ENCODE results near the gene ZDHHC14. TPM values are rescaled to one million over a fixed set of nuclear protein-coding genes. Genes with fewer than 3 reads are reported as not detected.
"Not testable (repeated sequence)": the region's sequence is repeated elsewhere in the genome, so short reads cannot be mapped to it uniquely, and the experiment has no call there.

ZDHHC14 gene
- total RNA-seq, 2 donors from 2014 or later = 8.8 to 11.6 TPM

DNA sequence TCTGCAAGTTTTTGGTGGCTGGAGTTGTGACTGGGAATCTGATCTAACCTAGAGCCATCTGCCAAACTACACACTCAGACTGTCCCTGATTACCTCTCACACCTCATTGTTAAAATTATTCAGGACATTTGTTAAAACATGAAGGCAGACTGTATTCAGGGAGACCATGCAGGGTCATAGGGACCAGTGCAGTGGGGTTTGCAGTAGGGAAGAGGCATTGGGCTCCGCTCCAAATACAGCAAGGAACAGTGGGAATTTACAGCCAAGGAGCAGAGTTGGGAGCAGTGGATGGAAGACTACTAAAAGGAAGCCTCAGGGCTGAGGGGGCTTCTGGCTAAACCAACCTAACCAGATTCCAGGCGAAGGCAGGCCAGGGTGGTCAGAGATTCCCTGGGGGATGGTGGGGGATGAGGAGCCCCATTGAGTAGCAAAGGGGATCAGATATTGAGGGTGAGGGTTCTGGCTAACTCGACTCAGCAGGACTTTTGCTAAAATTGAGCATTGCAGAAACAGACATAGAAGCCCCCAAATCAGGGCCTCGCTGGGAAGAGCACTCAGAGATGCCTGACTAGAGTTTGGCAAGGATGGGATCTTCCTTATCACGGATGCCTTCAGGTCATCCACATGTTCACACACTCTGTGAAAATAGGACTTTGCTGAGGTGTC, 172.0 kb downstream of the ZDHHC14 start:
- intact Hi-C loops (cut with DNase I, micrococcal nuclease) = no loop called here
- ATAC-seq = no peak
- DNase-seq = no peak

GRCh38 chr6:157554747-157555146, 173.8 kb downstream of the ZDHHC14 start:
- intact Hi-C loops (cut with DNase I, micrococcal nuclease) = no loop called here
- DNase-seq = no peak

GRCh38 chr6:157555455-157556143, 174.6 kb downstream of the ZDHHC14 start:
- intact Hi-C loops (cut with DNase I, micrococcal nuclease) = no loop called here
- DNase-seq = no peak
- no peak for ATAC-seq

More at GRCh38 chr6:157554747-157555146, 173.8 kb downstream of the ZDHHC14 start:
- ATAC-seq = no peak

DNA sequence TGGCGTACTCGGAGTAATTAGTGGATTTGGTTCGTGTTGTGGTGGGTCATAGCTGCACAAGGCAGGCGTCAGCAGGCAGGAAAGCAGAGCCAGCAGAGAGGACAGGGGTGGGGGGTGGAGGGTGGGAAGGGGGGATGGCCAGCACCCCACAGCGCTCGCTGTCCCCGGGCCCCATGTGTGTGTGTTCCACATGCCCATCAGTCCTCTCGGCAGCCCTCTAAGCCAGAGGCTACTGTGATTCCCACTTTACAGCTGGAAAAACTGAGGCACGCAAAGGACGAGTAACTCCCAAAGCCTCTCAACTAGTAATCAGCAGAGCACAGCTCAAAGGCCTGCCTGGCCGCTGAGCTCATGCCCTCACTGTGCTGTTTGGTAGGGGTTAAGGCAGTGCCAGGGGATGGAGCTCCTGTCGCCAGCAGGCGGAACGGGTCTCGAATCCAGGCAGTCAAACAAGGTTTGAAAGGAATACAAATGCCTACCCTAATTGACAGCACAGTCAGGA, 175.2 kb downstream of the ZDHHC14 start:
- DNase-seq (no peak), ATAC-seq (no peak)
- intact Hi-C loops (cut with DNase I, micrococcal nuclease) = no loop called here

DNA sequence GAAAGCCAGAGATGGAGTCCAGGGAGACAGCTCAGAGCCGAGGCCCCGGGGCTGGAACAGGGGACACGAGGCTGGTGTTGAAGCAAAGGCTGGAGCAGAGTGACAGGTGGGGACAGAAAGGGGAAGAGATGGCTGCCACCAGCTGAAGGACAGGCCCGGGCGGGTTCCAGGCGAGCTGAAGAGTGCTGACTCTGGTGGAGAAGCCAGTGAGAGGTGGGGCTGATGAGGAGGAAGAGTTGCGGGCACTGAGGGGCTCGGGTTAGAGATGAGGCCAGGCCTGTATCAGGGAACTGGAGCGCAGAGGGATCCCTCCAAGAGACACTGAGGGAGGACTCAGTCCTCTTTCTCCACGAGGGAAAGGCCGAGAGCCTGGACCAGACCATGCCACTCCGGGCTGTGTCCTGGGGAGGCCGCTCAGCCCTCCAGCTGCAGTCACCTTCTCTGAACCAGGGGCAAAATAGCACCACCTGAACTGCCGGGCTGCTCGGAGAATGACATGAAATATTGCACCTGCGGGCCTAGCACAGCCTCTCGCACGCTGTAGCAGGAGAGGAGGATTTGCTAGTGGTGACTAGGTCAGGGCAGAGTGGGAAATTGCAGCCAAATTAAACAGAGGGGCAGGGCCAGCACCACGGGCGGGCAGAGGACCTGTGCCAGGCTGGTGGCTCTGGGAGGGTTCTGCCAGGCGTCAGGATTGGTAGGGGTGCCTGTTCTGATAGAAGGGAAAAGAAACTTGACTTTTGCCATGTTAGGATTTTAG, 175.9 kb downstream of the ZDHHC14 start:
- DNase-seq (peak in 1 of 2 donors; percentile 31), ATAC-seq (peak; percentile 81)

GRCh38 chr6:157557559-157557958, 176.6 kb downstream of the ZDHHC14 start:
- ATAC-seq = peak; percentile 47
- no peak for DNase-seq

More for the DNA sequence above, 175.9 kb downstream of the ZDHHC14 start:
- intact Hi-C loops (cut with DNase I, micrococcal nuclease) = no loop called here

DNA sequence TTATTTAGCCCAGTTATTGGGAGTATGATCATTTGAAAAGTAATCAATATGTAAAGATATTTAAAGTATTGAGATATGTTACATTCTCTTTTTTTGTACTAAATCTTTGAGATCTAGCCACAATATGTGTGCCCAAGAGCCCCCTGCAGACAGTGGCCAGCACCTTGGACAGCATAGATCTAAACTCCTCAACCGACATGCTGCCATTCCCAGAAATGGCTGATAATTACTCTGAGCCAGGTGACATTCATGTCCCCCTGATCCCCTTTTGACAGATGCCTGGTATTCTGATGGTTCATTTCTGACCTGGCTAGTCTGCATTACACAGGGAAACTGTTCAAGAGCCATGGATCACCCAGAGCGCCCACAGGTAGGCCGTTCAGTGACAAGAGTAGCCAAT, 177.1 kb downstream of the ZDHHC14 start:
- no peak for ATAC-seq
- intact Hi-C loops (cut with DNase I, micrococcal nuclease) = no loop called here
- no peak for DNase-seq

More at GRCh38 chr6:157557559-157557958, 176.6 kb downstream of the ZDHHC14 start:
- intact Hi-C loops (cut with DNase I, micrococcal nuclease) = no loop called here

DNA sequence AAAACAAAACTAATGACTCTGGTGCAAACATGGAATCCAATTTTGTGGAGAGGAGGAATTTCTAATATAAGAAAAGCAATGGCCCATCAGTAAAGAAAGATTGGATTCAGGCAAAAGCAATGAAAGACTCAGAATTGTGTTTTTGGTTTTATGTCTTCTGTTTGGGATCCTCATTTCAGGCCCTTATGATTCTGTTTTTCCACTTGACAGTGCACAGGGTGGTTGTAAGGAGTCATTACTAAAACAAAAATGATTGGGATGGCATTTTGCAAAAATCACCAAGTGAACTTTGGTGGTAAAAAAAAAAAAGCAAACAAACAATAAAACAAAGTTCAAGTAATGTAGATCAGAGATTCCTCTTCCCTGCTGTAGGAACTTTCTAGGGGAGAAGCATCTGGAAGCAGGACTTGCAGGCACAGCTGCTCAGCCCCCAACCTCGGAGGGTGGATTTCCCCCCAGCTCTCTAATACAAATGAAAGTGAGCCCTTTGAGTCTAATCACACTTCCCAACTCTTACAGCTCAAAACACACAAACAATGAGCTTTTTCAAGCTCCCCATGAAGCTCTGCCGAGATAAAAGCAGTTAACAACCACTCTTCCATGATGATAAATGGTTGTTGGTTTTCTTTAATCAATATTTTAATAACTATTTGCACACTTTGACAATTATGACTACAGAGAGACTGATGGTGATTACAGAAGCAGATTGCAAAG, 177.7 kb downstream of the ZDHHC14 start:
- intact Hi-C loops (cut with DNase I, micrococcal nuclease) = no loop called here
- ATAC-seq = peak; percentile 38
- DNase-seq = no peak

DNA sequence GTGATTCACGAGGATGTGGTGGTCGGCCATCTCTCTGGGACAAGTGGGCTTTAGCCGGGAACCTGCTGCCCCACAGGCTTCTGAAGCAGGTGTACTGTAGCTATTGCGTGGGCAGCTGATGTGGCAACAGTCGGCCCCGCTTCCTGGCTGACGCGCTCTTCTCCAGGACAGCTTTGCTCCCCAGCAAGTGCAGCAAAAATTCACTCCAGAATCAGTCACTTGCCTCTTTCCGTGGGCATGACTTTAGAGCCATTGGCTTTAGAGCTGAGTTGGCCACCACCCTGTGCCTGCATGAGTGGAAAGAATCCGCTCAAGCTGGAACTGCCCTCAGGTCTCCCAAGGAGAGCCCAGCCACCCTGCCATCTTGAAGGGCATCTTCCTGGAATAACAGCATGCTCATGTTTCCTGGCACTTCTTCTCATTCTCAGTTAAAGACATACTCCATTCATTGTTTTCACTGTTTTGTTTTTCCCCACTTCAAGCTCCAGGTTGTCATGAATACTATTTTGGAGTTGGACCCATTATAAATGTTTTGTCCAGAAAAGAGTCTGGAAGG, 178.3 kb downstream of the ZDHHC14 start:
- DNase-seq (no peak), ATAC-seq (no peak)
- intact Hi-C loops (cut with DNase I, micrococcal nuclease) = no loop called here

- DNase-seq; intact Hi-C loops (cut with DNase I, micrococcal nuclease); ATAC-seq: not testable (repeated sequence)
Measured at GRCh38 chr6:157560063-157560462, 179.1 kb downstream of the ZDHHC14 start.

- DNase-seq (no peak), ATAC-seq (no peak)
- intact Hi-C loops (cut with DNase I, micrococcal nuclease) = no loop called here
Measured at GRCh38 chr6:157560691-157561413, 179.9 kb downstream of the ZDHHC14 start.

- DNase-seq = no peak
- no peak for ATAC-seq
- intact Hi-C loops (cut with DNase I, micrococcal nuclease) = no loop called here
Measured at GRCh38 chr6:157561414-157561790, 180.4 kb downstream of the ZDHHC14 start.

- intact Hi-C loops (cut with DNase I, micrococcal nuclease) = no loop called here
- ATAC-seq (no peak), DNase-seq (peak in 1 of 2 donors; percentile 29)
Measured at GRCh38 chr6:157561929-157562810, 181.2 kb downstream of the ZDHHC14 start.

- ATAC-seq = no peak
- DNase-seq = no peak
- intact Hi-C loops (cut with DNase I, micrococcal nuclease) = no loop called here
Measured at GRCh38 chr6:157562997-157563396, 182.0 kb downstream of the ZDHHC14 start.

GRCh38 chr6:157563611-157564284, 182.8 kb downstream of the ZDHHC14 start:
- ATAC-seq (no peak), DNase-seq (no peak)
- intact Hi-C loops (cut with DNase I, micrococcal nuclease) = no loop called here

DNA sequence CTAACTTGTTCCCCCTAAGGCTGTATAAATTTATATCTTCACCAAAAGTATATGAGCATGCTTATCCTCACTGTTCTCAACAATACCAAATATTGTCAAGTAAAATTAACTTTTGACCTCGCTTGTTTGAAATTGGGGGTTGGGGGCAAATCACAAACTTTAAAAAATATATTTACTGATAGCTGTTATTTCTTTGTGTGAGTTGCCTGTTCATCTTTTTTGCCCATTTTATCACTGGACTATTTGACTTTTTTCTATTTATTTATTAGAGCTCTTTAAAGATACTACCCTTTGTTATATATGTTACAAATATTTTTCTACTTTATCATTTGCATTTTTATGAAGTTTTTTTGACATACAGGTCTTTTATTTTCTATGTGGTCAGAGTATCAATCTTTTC, 187.7 kb downstream of the ZDHHC14 start:
- no peak for DNase-seq
- intact Hi-C loops (cut with DNase I, micrococcal nuclease) = no loop called here
- no peak for ATAC-seq

DNA sequence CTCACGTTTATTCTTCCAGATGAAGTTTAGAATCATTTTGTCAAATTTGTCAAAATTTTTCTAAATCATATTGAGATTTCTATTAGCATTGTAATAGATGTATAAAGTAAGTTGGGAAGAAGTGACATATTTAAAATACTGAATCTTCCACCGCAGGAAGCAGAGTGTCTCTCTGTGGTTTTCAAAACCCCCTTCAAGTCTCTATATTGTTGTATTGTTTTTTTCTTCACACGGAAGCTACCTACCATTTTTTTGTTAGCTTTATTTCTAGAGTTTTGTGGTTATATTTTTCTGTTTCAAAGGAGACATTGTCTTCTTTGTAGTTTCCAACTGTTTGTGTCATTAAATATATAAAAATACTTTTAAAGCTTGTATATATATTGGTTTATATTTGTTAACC, 188.6 kb downstream of the ZDHHC14 start:
- intact Hi-C loops (cut with DNase I, micrococcal nuclease) = no loop called here
- ATAC-seq (no peak), DNase-seq (no peak)
